Measurements from ENCODE around the gene ESYT2. TPM values are rescaled to one million over a fixed set of nuclear protein-coding genes. Genes with fewer than 3 reads are reported as not detected.

ESYT2 gene
- total RNA-seq, 1 experiment from 2014 or later = 66.6 TPM

GRCh38 chr7:158727690-158728089, 101.6 kb downstream of the ESYT2 start:
- CTCF ChIA-PET = interaction anchor here (0.8 kb wide), 1 partner anchor 45 kb away, joined by 6 read pairs; no protein-coding TSS in a partner anchor
- Mint-ChIP-seq H3K27ac (ENCODE audit: unreplicated experiment) (no peak overlapping the region), H3K36me3 (ENCODE audit: insufficient read depth, unreplicated experiment) (peaks cover 7% of the 10 kb centered on the region), H3K4me3 (ENCODE audit: low read depth, unreplicated experiment) (no peak overlapping the region), H3K4me1 (ENCODE audit: low read depth, unreplicated experiment) (no peaks in the 10 kb centered on the region), H3K27me3 (ENCODE audit: unreplicated experiment) (no peaks in the 10 kb centered on the region), H3K9me3 (ENCODE audit: low read depth, unreplicated experiment) (no peaks in the 10 kb centered on the region)
- no peak for DNase-seq
- intact Hi-C loops (cut with micrococcal nuclease; ENCODE audit: unreplicated experiment) = no loop called here
- BruUV-seq (replicated peaks) = no TSS peak
- no peak for TF ChIP-seq CTCF (IDR thresholded peaks at IDR 0.05; ENCODE audit: unreplicated experiment)

- Mint-ChIP-seq H3K27me3 (ENCODE audit: unreplicated experiment) (no peaks in the 10 kb centered on the region), H3K27ac (ENCODE audit: unreplicated experiment) (no peak overlapping the region), H3K4me1 (ENCODE audit: low read depth, unreplicated experiment) (no peaks in the 10 kb centered on the region), H3K9me3 (ENCODE audit: low read depth, unreplicated experiment) (no peaks in the 10 kb centered on the region), H3K36me3 (ENCODE audit: insufficient read depth, unreplicated experiment) (peaks cover 7% of the 10 kb centered on the region), H3K4me3 (ENCODE audit: low read depth, unreplicated experiment) (no peak overlapping the region)
- CTCF ChIA-PET = interaction anchor here (0.5 kb wide), 1 partner anchor 263 kb away, joined by 6 read pairs; no protein-coding TSS in a partner anchor
- no TSS peak for BruUV-seq (replicated peaks)
- intact Hi-C loops (cut with micrococcal nuclease; ENCODE audit: unreplicated experiment) = no loop called here
- TF ChIP-seq CTCF (IDR thresholded peaks at IDR 0.05; ENCODE audit: unreplicated experiment) = no peak
- DNase-seq = no peak
These were observed 103.0 kb downstream of the ESYT2 start for GRCh38 chr7:158726277-158726807.

- Mint-ChIP-seq H3K36me3 (ENCODE audit: insufficient read depth, unreplicated experiment) (peaks cover 7% of the 10 kb centered on the region), H3K9me3 (ENCODE audit: low read depth, unreplicated experiment) (no peaks in the 10 kb centered on the region), H3K4me1 (ENCODE audit: low read depth, unreplicated experiment) (no peaks in the 10 kb centered on the region), H3K27me3 (ENCODE audit: unreplicated experiment) (no peaks in the 10 kb centered on the region), H3K4me3 (ENCODE audit: low read depth, unreplicated experiment) (no peak overlapping the region), H3K27ac (ENCODE audit: unreplicated experiment) (no peak overlapping the region)
- CTCF ChIA-PET = no interaction called here
- no peak for TF ChIP-seq CTCF (IDR thresholded peaks at IDR 0.05; ENCODE audit: unreplicated experiment)
- intact Hi-C loops (cut with micrococcal nuclease; ENCODE audit: unreplicated experiment) = no loop called here
- no peak for DNase-seq
- no TSS peak for BruUV-seq (replicated peaks)
These were observed 103.9 kb downstream of the ESYT2 start for GRCh38 chr7:158725506-158725800.

GRCh38 chr7:158724658-158725505, 104.4 kb downstream of the ESYT2 start:
- Mint-ChIP-seq H3K27me3 (ENCODE audit: unreplicated experiment) (no peaks in the 10 kb centered on the region), H3K9me3 (ENCODE audit: low read depth, unreplicated experiment) (no peaks in the 10 kb centered on the region), H3K27ac (ENCODE audit: unreplicated experiment) (no peak overlapping the region), H3K4me1 (ENCODE audit: low read depth, unreplicated experiment) (no peaks in the 10 kb centered on the region), H3K36me3 (ENCODE audit: insufficient read depth, unreplicated experiment) (peaks cover 7% of the 10 kb centered on the region), H3K4me3 (ENCODE audit: low read depth, unreplicated experiment) (no peak overlapping the region)
- BruUV-seq (replicated peaks) = no TSS peak
- intact Hi-C loops (cut with micrococcal nuclease; ENCODE audit: unreplicated experiment) = no loop called here
- CTCF ChIA-PET = no interaction called here
- TF ChIP-seq CTCF (IDR thresholded peaks at IDR 0.05; ENCODE audit: unreplicated experiment) = no peak
- DNase-seq = no peak
